ENCODE results near the gene FBLN7.

DNA sequence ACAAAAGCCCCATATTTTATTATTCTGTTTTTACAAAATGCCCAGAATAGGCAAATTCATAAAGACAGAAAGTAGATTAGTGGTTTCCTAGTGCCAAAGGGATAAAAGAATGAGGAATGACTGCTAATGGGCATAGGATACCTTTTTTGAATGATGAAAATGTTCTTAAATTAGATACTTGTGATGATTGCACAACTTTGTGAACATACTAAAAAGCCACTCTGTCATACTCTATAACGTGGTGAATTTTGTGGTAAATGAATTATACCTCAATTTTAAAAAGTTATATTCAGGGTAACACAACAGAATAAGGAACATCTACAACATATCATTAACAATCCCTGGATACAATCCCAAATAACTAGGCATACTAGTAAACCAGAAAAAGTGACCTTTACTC lies 9.1 kb upstream of the FBLN7 start:
- TF ChIP-seq, protein P1, sequence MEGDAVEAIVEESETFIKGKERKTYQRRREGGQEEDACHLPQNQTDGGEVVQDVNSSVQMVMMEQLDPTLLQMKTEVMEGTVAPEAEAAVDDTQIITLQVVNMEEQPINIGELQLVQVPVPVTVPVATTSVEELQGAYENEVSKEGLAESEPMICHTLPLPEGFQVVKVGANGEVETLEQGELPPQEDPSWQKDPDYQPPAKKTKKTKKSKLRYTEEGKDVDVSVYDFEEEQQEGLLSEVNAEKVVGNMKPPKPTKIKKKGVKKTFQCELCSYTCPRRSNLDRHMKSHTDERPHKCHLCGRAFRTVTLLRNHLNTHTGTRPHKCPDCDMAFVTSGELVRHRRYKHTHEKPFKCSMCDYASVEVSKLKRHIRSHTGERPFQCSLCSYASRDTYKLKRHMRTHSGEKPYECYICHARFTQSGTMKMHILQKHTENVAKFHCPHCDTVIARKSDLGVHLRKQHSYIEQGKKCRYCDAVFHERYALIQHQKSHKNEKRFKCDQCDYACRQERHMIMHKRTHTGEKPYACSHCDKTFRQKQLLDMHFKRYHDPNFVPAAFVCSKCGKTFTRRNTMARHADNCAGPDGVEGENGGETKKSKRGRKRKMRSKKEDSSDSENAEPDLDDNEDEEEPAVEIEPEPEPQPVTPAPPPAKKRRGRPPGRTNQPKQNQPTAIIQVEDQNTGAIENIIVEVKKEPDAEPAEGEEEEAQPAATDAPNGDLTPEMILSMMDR (IDR thresholded peaks at IDR 0.05) = no peak
- no peak for TF ChIP-seq ZFX (IDR thresholded peaks at IDR 0.05; ENCODE audit: borderline replicate concordance)

Measured in 22Rv1 (cell line).